PC-9 (cell line): ENCODE measurements around the gene SCN7A.
"Not testable (repeated sequence)": the region's sequence is repeated elsewhere in the genome, so short reads cannot be mapped to it uniquely, and the experiment has no call there.

Source experiments
- CTCF ChIP-seq: fragments of 200-600 bp; sonication (generic); conservative IDR thresholded peaks from 2 replicates; pipeline ENCODE4 v1.6.1; 2017; ENCODE audit warnings: mixed run types, antibody characterized with exemption, mild to moderate bottlenecking, moderate library complexity
- EZH2 ChIP-seq: fragments of 200-600 bp; sonication (generic); IDR thresholded peaks from 2 replicates; pipeline ENCODE4 v1.8.0; 2017; ENCODE audit warnings: antibody characterized with exemption, low read depth

DNA sequence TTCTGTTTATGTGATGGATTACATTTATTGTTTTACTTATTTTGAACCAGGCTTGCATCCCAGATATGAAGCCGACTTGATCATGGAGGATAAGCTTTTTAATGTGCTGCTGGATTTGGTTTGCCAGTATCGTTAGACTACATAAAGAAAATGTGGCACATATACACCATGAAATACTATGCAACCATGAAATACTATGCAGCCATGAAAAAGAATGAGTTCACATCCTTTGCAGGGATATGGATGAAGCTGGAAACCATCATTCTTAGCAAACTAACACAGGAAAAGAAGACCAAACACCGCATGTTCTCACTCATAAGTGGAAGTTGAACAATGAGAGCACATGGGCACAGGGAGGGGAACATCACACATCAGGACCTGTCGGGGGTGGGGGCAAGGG lies 38.2 kb downstream of the SCN7A start:
- TF ChIP-seq CTCF, EZH2: not testable (repeated sequence)
